Smooth muscle cell (in vitro differentiated cells): Measurements from ENCODE around the gene RABL6. TPM values are rescaled to one million over a fixed set of nuclear protein-coding genes. Genes with fewer than 3 reads are reported as not detected.

ENCODE experiments used
- DNase-seq: peaks from one replicate; lab custom pipeline; 2025; ENCODE audit not compliant: unreplicated experiment; lab: John Stamatoyannopoulos, UW
- H2AFZ ChIP-seq: fragments of 200-600 bp; sonication (generic); 2 replicates; pipeline ENCODE4 v1.6.0; 2016; ENCODE audit warnings: antibody characterized with exemption, low read depth, mild to moderate bottlenecking
- H3F3A ChIP-seq: fragments of 200-600 bp; sonication (generic); 2 replicates; pipeline ENCODE4 v1.6.0; 2017; ENCODE audit warnings: antibody characterized with exemption, low read depth
- H3K27ac ChIP-seq: fragments of 200-600 bp; sonication (generic); 2 replicates; pipeline ENCODE4 v1.5.1; 2016; ENCODE audit warnings: low read depth, mild to moderate bottlenecking
- H3K27me3 ChIP-seq: fragments of 200-600 bp; sonication (generic); 2 replicates; pipeline ENCODE4 v1.6.1; 2016; ENCODE audit warnings: low read depth, mild to moderate bottlenecking
- H3K36me3 ChIP-seq: fragments of 200-600 bp; sonication (generic); 2 replicates; pipeline ENCODE4 v1.5.1; 2016; ENCODE audit warnings: low read depth
- H3K4me1 ChIP-seq: fragments of 200-600 bp; sonication (generic); 2 replicates; pipeline ENCODE4 v1.5.1; 2016; ENCODE audit warnings: low read depth
- H3K4me2 ChIP-seq: fragments of 200-600 bp; sonication (generic); 2 replicates; pipeline ENCODE4 v1.6.0; 2016; ENCODE audit warnings: mild to moderate bottlenecking
- H3K4me3 ChIP-seq: fragments of 200-600 bp; sonication (generic); 2 replicates; pipeline ENCODE4 v1.5.1; 2016; ENCODE audit warnings: mild to moderate bottlenecking
- H3K79me2 ChIP-seq: fragments of 200-600 bp; sonication (generic); 2 replicates; pipeline ENCODE4 v1.6.0; 2016; ENCODE audit warnings: low read depth, mild to moderate bottlenecking
- H3K9ac ChIP-seq: fragments of 200-600 bp; sonication (generic); 2 replicates; pipeline ENCODE4 v1.6.0; 2016; ENCODE audit warnings: low read depth
- H3K9me3 ChIP-seq: fragments of 200-600 bp; sonication (generic); replicated peaks from 2 replicates; pipeline ENCODE4 v1.5.1; 2016; ENCODE audit warnings: low read depth
- H4K20me1 ChIP-seq: fragments of 200-600 bp; sonication (generic); 2 replicates; pipeline ENCODE4 v1.6.0; 2016; ENCODE audit warnings: low read depth
- WGBS: methylation state at CpG from one replicate; pipeline ENCODE4 v1.1.7; 2016; ENCODE audit warnings: low lambda C conversion rate; 5-methylcytosine and 5-hydroxymethylcytosine counted together
- polyA plus RNA-seq: library from polyadenylated mRNA; unstranded; fragments of >200 nt; fragmentation: Nextera tagmentation; extraction: Ambion mirVana; gene quantifications from 2 replicates; pipeline ENCODE4 v1.2.1, GENCODE V29; 2016
- total RNA-seq: library from RNA; depleted of rRNA; stranded (reverse); fragments of >200 nt; gene quantifications from 2 replicates; pipeline ENCODE4 v1.2.3, GENCODE V29; 2014
- TF ChIP-seq, protein P1 (sequence below): fragments of 200-600 bp; sonication (generic); IDR thresholded peaks from 2 replicates; pipeline ENCODE4 v1.5.1; 2017; ENCODE audit warnings: borderline replicate concordance, mild to moderate bottlenecking, antibody characterized with exemption; ENCODE audit not compliant: insufficient read depth, poor library complexity, severe bottlenecking

The RABL6 gene
- total and polyA plus RNA-seq, 2 experiments from 2014 or later: 54.3 to 81.6 TPM

GRCh38 chr9:136806067-136806466 is 1.7 kb upstream of the RABL6 start:
- no peak overlapping the region for H2AFZ ChIP-seq

DNA sequence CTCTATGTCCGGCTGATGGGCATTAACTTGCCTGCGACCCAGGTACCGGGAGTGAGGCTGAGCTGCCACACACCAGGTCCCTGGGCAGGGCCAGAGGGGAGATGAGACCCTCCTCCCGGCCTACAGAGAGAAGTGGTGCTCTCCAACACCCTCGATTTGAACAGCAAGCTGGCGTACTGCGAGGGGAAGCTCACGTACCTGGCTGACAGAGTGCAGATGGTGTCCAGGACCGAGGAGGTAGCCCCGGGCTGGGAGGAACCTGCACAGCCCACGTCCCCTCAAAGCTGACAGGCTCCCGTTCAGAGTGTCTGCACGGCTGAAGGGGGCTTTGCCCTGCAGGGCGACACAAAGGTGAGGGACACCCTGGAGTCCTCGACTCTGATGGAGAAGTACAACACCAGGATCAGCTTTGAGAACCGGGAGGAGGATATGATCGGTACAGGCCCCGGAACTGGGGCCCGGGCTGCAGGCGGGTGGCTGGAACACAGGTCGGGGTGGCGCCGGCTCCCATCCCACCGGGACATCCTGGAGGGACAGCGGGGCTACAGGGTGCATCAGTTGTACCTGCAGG is 1.0 kb upstream of the RABL6 start:
- Histone ChIP-seq H4K20me1 (peaks cover 30% of the 10 kb centered on the region), H3K36me3 (no peaks in the 10 kb centered on the region), H3K79me2 (peaks cover 38% of the 10 kb centered on the region), H2AFZ (no peak overlapping the region), H3F3A (peaks cover 3% of the 10 kb centered on the region), H3K27ac (no peak overlapping the region), H3K9me3 (no peaks in the 10 kb centered on the region), H3K4me3 (peak overlapping the region; percentile 97), H3K4me1 (peaks cover 24% of the 10 kb centered on the region), H3K4me2 (peak overlapping the region; percentile 89), H3K27me3 (no peaks in the 10 kb centered on the region), H3K9ac (no peak overlapping the region)
- TF ChIP-seq, protein P1, sequence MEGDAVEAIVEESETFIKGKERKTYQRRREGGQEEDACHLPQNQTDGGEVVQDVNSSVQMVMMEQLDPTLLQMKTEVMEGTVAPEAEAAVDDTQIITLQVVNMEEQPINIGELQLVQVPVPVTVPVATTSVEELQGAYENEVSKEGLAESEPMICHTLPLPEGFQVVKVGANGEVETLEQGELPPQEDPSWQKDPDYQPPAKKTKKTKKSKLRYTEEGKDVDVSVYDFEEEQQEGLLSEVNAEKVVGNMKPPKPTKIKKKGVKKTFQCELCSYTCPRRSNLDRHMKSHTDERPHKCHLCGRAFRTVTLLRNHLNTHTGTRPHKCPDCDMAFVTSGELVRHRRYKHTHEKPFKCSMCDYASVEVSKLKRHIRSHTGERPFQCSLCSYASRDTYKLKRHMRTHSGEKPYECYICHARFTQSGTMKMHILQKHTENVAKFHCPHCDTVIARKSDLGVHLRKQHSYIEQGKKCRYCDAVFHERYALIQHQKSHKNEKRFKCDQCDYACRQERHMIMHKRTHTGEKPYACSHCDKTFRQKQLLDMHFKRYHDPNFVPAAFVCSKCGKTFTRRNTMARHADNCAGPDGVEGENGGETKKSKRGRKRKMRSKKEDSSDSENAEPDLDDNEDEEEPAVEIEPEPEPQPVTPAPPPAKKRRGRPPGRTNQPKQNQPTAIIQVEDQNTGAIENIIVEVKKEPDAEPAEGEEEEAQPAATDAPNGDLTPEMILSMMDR: no peak
- WGBS: 86% methylated on average over 25 of the region's 25 CpGs
- DNase-seq: no peak

More at GRCh38 chr9:136806067-136806466, 1.7 kb upstream of the RABL6 start:
- TF ChIP-seq, protein P1: no peak
- Histone ChIP-seq H3K36me3 (no peaks in the 10 kb centered on the region), H3K4me1 (peaks cover 28% of the 10 kb centered on the region), H3K27ac (no peak overlapping the region), H3K4me3 (no peak overlapping the region), H3K9me3 (no peaks in the 10 kb centered on the region), H3K79me2 (peaks cover 31% of the 10 kb centered on the region), H3F3A (peaks cover 3% of the 10 kb centered on the region), H4K20me1 (peaks cover 25% of the 10 kb centered on the region), H3K27me3 (no peaks in the 10 kb centered on the region), H3K9ac (no peak overlapping the region), H3K4me2 (peak overlapping the region; percentile 89)
- DNase-seq: no peak
- WGBS: 97% methylated on average over 10 of the region's 10 CpGs

- H3F3A ChIP-seq: peaks cover 3% of the 10 kb centered on the region
- peaks cover 44% of the 10 kb centered on the region for H4K20me1 ChIP-seq
- H3K79me2 ChIP-seq: peaks cover 53% of the 10 kb centered on the region
- 1% methylated on average over 46 of the region's 93 CpGs for WGBS
- H3K4me2 ChIP-seq: peak overlapping the region; percentile 92
- H3K9ac ChIP-seq: peak overlapping the region; percentile 49
- peak overlapping the region; percentile 97 for H3K4me3 ChIP-seq
- H3K27ac ChIP-seq: peak overlapping the region; percentile 51
- no peak for DNase-seq
- no peak overlapping the region for H2AFZ ChIP-seq
- H3K27me3 ChIP-seq: no peaks in the 10 kb centered on the region
- no peaks in the 10 kb centered on the region for H3K9me3 ChIP-seq
- TF ChIP-seq, protein P1: no peak
- no peaks in the 10 kb centered on the region for H3K36me3 ChIP-seq
- peaks cover 24% of the 10 kb centered on the region for H3K4me1 ChIP-seq
Measured at GRCh38 chr9:136808075-136808805, 492 bp downstream of the RABL6 start.
